Measurements from ENCODE around the gene RAD51B.
"Not testable (repeated sequence)": the region's sequence is repeated elsewhere in the genome, so short reads cannot be mapped to it uniquely, and the experiment has no call there.

Gene RAD51B

GRCh38 chr14:68685419-68686204, 866.0 kb downstream of the RAD51B start:
- peak; percentile 87 for DNase-seq

- no peak for DNase-seq
Observed at GRCh38 chr14:68686205-68686465, 866.6 kb downstream of the RAD51B start.

GRCh38 chr14:68686724-68687123, 867.1 kb downstream of the RAD51B start:
- DNase-seq: no peak

- DNase-seq: no peak
Observed at GRCh38 chr14:68687746-68688145, 868.2 kb downstream of the RAD51B start.

- DNase-seq: no peak
Observed at GRCh38 chr14:68688872-68689371, 869.3 kb downstream of the RAD51B start.

GRCh38 chr14:68689511-68689910, 869.9 kb downstream of the RAD51B start:
- no peak for DNase-seq

- DNase-seq: no peak
Observed at GRCh38 chr14:68690089-68690958, 870.7 kb downstream of the RAD51B start.

- DNase-seq: no peak
Observed at GRCh38 chr14:68691031-68691791, 871.6 kb downstream of the RAD51B start.

- no peak for DNase-seq
Observed at GRCh38 chr14:68691792-68692118, 872.2 kb downstream of the RAD51B start.

GRCh38 chr14:68692216-68692615, 872.6 kb downstream of the RAD51B start:
- no peak for DNase-seq

GRCh38 chr14:68692916-68693771, 873.6 kb downstream of the RAD51B start:
- DNase-seq: no peak

GRCh38 chr14:68693926-68694325, 874.3 kb downstream of the RAD51B start:
- DNase-seq: no peak

- no peak for DNase-seq
Observed at GRCh38 chr14:68694516-68695235, 875.1 kb downstream of the RAD51B start.

- DNase-seq: no peak
Observed at GRCh38 chr14:68695326-68695768, 875.8 kb downstream of the RAD51B start.

GRCh38 chr14:68695856-68696255, 876.3 kb downstream of the RAD51B start:
- DNase-seq: no peak

- no peak for DNase-seq
Observed at GRCh38 chr14:68696266-68696665, 876.7 kb downstream of the RAD51B start.

- no peak for DNase-seq
Observed at GRCh38 chr14:68696721-68697495, 877.3 kb downstream of the RAD51B start.

GRCh38 chr14:68698773-68699172, 879.2 kb downstream of the RAD51B start:
- DNase-seq: not testable (repeated sequence)

- DNase-seq: no peak
Observed at GRCh38 chr14:68701001-68701741, 881.6 kb downstream of the RAD51B start.

- no peak for DNase-seq
Observed at GRCh38 chr14:68702135-68702534, 882.6 kb downstream of the RAD51B start.
